Measurements from ENCODE around the gene HEYL. TPM values are rescaled to one million over a fixed set of nuclear protein-coding genes. Genes with fewer than 3 reads are reported as not detected.

HEYL gene
- total RNA-seq, 1 experiment from 2014 or later, result 0.17 TPM

- no peaks in the 10 kb centered on the region for H4K20me1 ChIP-seq (ENCODE audit: insufficient read depth)
- ChIA-PET CTCF (no interaction called here), POLR2A (ENCODE audit: unreplicated experiment) (no interaction called here)
- no peaks in the 10 kb centered on the region for H3F3A ChIP-seq (ENCODE audit: insufficient read depth, low read depth)
- no TSS peak for BruUV-seq (replicated peaks)
- peaks cover 37% of the 10 kb centered on the region for H3K27me3 ChIP-seq (ENCODE audit: insufficient read depth, low read depth)
- H3K36me3 ChIP-seq (ENCODE audit: low read depth), result no peaks in the 10 kb centered on the region
- no peak overlapping the region for H3K4me2 ChIP-seq
- no peaks in the 10 kb centered on the region for H3K9me3 ChIP-seq (ENCODE audit: insufficient read depth, low read depth)
- H3K9me2 ChIP-seq (ENCODE audit: insufficient read depth), result no peaks in the 10 kb centered on the region
- no peaks in the 10 kb centered on the region for H3K4me1 ChIP-seq (replicated peaks; ENCODE audit: insufficient read depth)
- no peak overlapping the region for H2AFZ ChIP-seq
- H3K79me2 ChIP-seq (ENCODE audit: low read depth), result no peaks in the 10 kb centered on the region
- intact Hi-C loops (cut with micrococcal nuclease; ENCODE audit: unreplicated experiment), result no loop called here
- H3K27ac ChIP-seq, result no peak overlapping the region
- DNase-seq, result no peak
- no peak overlapping the region for H3K4me3 ChIP-seq
- no peak for TF ChIP-seq CTCF (conservative IDR thresholded peaks at IDR 0.05)
- TF ChIP-seq EZH2 (IDR thresholded peaks at IDR 0.05; ENCODE audit: low read depth), result no peak
Observed at GRCh38 chr1:39668111-39668510, 28.7 kb upstream of the HEYL start.

GRCh38 chr1:39666772-39667171, 27.3 kb upstream of the HEYL start:
- ChIA-PET POLR2A (ENCODE audit: unreplicated experiment) (no interaction called here), CTCF (no interaction called here)
- TF ChIP-seq CTCF (conservative IDR thresholded peaks at IDR 0.05) (no peak), EZH2 (IDR thresholded peaks at IDR 0.05; ENCODE audit: low read depth) (no peak)
- H3K4me2 ChIP-seq, result no peak overlapping the region
- no peaks in the 10 kb centered on the region for H3K9me2 ChIP-seq (ENCODE audit: insufficient read depth)
- H2AFZ ChIP-seq, result no peak overlapping the region
- DNase-seq, result no peak
- H3K36me3 ChIP-seq (ENCODE audit: low read depth), result no peaks in the 10 kb centered on the region
- H3F3A ChIP-seq (ENCODE audit: insufficient read depth, low read depth), result no peaks in the 10 kb centered on the region
- H3K4me1 ChIP-seq (replicated peaks; ENCODE audit: insufficient read depth), result no peaks in the 10 kb centered on the region
- no peaks in the 10 kb centered on the region for H4K20me1 ChIP-seq (ENCODE audit: insufficient read depth)
- intact Hi-C loops (cut with micrococcal nuclease; ENCODE audit: unreplicated experiment), result no loop called here
- H3K9me3 ChIP-seq (ENCODE audit: insufficient read depth, low read depth), result no peaks in the 10 kb centered on the region
- no TSS peak for BruUV-seq (replicated peaks)
- no peaks in the 10 kb centered on the region for H3K79me2 ChIP-seq (ENCODE audit: low read depth)
- H3K27ac ChIP-seq, result no peak overlapping the region
- peaks cover 26% of the 10 kb centered on the region for H3K27me3 ChIP-seq (ENCODE audit: insufficient read depth, low read depth)
- H3K4me3 ChIP-seq, result no peak overlapping the region

GRCh38 chr1:39663559-39663958, 24.1 kb upstream of the HEYL start:
- ChIA-PET POLR2A (ENCODE audit: unreplicated experiment) (no interaction called here), CTCF (no interaction called here)
- H3K4me2 ChIP-seq, result no peak overlapping the region
- H3K36me3 ChIP-seq (ENCODE audit: low read depth), result no peaks in the 10 kb centered on the region
- H3K27me3 ChIP-seq (ENCODE audit: insufficient read depth, low read depth), result peaks cover 16% of the 10 kb centered on the region
- no peaks in the 10 kb centered on the region for H3F3A ChIP-seq (ENCODE audit: insufficient read depth, low read depth)
- DNase-seq, result no peak
- no peaks in the 10 kb centered on the region for H3K9me3 ChIP-seq (ENCODE audit: insufficient read depth, low read depth)
- H4K20me1 ChIP-seq (ENCODE audit: insufficient read depth), result no peaks in the 10 kb centered on the region
- TF ChIP-seq CTCF (conservative IDR thresholded peaks at IDR 0.05), result no peak
- TF ChIP-seq EZH2 (IDR thresholded peaks at IDR 0.05; ENCODE audit: low read depth), result no peak
- no peak overlapping the region for H2AFZ ChIP-seq
- intact Hi-C loops (cut with micrococcal nuclease; ENCODE audit: unreplicated experiment), result no loop called here
- no peak overlapping the region for H3K27ac ChIP-seq
- no peaks in the 10 kb centered on the region for H3K4me1 ChIP-seq (replicated peaks; ENCODE audit: insufficient read depth)
- BruUV-seq (replicated peaks), result no TSS peak
- no peaks in the 10 kb centered on the region for H3K9me2 ChIP-seq (ENCODE audit: insufficient read depth)
- no peaks in the 10 kb centered on the region for H3K79me2 ChIP-seq (ENCODE audit: low read depth)
- no peak overlapping the region for H3K4me3 ChIP-seq

Measured in PC-9 (cell line).